ENCODE data around the gene SNX8.

Gene SNX8

DNA sequence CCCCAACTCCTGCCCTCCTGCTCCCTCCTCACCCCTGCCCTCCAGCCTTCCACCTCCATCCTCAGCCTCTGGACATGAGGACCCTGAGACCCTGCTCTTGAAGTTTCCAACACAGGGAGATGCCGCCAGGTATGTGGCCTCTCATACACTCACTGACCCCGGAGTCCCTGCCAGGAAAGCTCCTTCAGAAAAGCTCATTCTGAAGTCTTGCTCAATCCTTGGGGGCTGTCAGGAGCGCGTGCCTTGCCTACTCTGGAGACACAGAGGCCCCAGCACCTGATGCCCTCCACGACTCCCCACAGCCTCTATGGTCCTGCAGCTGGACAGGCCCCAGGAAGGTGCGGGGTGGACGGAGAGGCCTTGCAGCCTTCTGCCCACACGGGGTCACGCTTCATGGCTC, 61.2 kb downstream of the SNX8 start:
- DNase-seq (ENCODE audit: extremely low read depth, low read depth): no peak
- TF ChIP-seq CTCF (IDR thresholded peaks at IDR 0.05; ENCODE audit: low read depth, low read length): no peak

DNA sequence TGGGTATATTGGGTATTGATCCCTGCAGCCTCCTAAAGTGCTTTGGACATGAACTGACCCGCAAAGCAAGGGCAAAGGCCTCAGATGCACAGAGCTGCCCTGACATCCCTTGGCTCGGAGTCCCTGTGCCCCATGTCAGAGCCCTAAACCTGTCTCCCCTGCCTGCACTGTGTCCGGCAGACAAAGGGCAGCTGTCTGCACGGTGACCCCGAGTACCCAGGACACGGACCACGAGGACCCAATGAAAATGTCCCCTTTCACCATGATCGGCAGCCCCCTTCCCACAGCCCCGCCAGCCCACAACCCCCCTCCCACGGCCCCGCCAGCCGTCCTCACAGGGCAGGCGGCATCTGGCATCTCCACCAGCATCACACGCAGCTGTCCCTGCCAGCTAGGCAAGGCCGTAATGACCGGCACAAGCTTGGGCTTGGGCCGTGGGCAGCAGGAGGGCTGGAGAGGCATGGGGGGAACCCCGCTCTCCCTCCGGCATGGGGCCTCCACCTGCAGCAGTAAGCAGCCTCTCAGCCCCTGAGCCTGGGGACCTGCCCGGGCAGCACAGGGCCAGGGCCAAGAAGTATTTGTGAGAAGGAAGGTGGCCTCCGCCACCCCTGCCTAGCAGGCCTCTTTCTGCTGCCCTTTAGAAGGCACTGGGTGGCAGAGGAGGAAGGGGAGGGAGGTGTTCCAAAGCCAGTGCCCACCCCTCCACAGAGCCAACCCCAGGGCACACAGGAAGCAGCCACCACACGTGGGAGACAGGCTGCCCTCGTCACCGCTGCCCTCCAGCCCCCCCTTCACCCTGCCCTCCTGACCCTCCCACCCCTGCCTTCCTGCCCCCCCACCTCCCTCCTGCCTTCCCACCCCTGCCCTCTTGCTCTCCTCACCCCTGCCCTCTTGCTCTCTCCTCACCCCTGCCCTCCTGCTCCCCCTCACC, 62.1 kb downstream of the SNX8 start:
- TF ChIP-seq CTCF (IDR thresholded peaks at IDR 0.05; ENCODE audit: low read depth, low read length): no peak
- DNase-seq (ENCODE audit: extremely low read depth, low read depth): no peak

- TF ChIP-seq CTCF (IDR thresholded peaks at IDR 0.05; ENCODE audit: low read depth, low read length): no peak
- no peak for DNase-seq (ENCODE audit: extremely low read depth, low read depth)
Measured at GRCh38 chr7:2251381-2251780, 62.9 kb downstream of the SNX8 start.

GRCh38 chr7:2249744-2250323, 64.4 kb downstream of the SNX8 start:
- no peak for TF ChIP-seq CTCF (IDR thresholded peaks at IDR 0.05; ENCODE audit: low read depth, low read length)
- no peak for DNase-seq (ENCODE audit: extremely low read depth, low read depth)

DNA sequence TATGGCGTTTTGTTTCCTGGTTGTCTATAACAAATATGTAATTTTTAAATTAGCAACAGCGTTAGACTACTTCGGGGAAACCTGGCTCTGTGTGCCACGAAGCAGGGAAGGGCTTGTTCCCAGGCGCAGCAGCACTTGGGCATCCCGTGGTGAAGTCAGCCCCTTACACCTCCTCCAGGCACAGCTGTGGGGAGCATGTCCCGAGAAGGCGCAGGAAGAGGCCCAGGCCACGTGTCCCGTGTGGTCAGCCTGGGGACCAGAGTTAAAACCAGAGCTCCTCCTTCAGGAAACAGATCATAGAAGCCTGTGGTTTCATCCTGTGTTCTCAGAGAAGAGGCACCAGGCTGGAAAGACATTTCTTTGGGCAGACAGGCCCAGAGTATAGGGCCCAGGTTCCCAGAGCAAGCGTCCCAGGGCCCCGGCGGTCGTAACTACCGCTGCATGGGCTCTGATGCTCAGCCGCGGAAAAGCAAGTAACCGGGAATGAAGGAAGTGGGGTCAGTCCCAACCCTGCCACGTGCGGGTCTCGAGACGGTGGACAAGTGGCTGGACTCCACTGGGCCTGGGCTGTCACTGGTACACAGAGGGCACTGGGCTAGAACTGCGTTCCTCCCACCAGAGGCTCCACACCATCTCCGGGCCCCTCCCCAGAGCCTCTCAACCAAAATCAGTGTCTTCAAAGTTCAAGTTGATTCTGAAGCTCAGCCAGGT, 65.1 kb downstream of the SNX8 start:
- DNase-seq (ENCODE audit: extremely low read depth, low read depth): peak; percentile 93
- peak; percentile 26 for TF ChIP-seq CTCF (IDR thresholded peaks at IDR 0.05; ENCODE audit: low read depth, low read length)

DNA sequence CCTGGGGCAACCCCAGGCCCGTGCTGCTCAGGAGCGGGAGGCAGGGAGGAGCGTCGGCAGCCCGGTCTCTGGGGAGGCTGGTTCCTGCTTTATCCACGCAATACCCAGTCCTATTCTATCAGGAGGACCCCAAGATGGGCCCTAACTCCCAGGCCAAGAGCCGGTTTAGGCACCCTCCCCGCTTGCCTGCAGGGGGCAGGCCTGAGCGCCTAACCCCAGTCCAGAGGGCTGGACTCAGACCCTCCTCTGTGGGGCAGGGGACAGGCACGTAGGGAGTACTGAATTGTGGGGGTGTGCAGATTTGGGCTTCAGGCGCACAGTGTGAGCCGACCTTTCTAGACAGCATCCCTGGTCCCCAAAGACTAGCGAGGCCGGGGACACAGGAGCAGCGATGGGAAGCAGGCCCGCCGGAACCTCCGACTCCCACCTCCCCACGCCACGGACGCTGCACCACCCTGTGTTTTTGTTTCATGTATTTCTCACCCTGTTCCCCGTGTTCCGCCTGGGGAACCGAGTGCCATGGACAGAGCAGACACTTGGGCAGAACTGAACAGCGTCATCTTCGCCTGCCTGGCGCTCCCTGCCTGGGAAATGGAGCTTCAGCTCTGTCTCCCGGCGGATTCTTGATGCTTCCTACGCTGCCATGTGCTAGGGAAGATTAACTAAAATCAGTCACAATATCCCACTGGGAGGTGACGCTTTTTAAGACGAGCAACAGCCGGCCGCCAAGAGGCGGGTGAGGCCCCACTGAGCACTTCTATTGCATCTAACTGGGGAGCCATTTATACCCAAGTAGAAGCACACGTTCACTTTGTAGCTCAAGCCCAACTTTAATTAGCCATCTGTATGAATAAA, 66.9 kb downstream of the SNX8 start:
- TF ChIP-seq CTCF (IDR thresholded peaks at IDR 0.05; ENCODE audit: low read depth, low read length): peak; percentile 75
- DNase-seq (ENCODE audit: extremely low read depth, low read depth): no peak

Data from AG09319 (cell line).